ENCODE measurements around the gene KRTAP16-1. TPM values are rescaled to one million over a fixed set of nuclear protein-coding genes. Genes with fewer than 3 reads are reported as not detected.

The KRTAP16-1 gene
- total and polyA plus RNA-seq, 9 donors: not detected

DNA sequence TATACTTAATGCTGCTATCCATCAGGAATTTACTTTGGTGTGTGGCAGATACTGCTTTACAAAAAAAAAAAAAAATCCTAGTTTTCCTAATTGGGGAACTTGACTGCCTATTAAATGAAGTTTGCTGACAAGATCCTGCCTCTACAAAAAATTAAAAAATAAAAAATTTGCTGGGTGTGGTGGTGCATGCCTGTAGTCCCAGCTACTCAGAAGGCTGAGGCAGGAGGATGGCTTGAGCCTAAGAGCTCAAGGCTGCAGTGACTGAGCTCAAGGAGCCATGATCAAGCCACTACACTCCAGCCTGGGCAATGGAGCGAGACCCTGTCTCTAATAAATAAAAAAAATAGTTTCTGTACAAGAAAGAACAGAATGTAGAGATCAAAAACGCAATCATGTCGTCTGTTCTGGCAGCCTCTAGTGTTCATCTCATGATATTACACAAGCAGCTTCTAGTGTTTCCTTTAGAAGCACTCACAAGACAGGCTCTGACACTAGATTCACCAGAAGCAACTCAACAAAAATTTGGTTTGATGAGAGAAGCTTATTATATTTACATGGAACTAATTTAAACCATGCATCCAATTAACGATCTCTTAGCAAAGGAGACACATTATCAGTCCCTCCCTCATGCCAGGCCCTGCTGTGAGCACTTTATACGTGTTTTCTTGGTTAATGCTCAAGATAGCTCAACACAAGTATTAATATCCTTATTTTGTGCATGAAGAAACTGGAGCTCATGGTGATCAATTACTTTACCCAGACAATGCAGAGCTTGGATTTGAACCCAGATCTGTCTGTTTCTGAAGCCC is 13.2 kb upstream of the KRTAP16-1 start:
- no peaks in the 10 kb centered on the region for H3K4me1 ChIP-seq (ENCODE audit: control insufficient read depth, insufficient read depth, low read length)
- no peaks in the 10 kb centered on the region for H3K27me3 ChIP-seq (ENCODE audit: control insufficient read depth, insufficient read depth, low read length)
- no peak overlapping the region for H3K27ac ChIP-seq (ENCODE audit: low read length)
- no peak overlapping the region for H3K4me3 ChIP-seq (ENCODE audit: low read length)
- H3K9me3 ChIP-seq (replicated peaks; ENCODE audit: control insufficient read depth, low read depth, low read length): peaks cover 2% of the 10 kb centered on the region
- peak; percentile 51 for DNase-seq
- no CpG with 5 or more reads among the region's 5 CpGs for WGBS (ENCODE audit: insufficient coverage)
- H3K36me3 ChIP-seq (ENCODE audit: control insufficient read depth, insufficient read depth, low read length): no peaks in the 10 kb centered on the region

DNA sequence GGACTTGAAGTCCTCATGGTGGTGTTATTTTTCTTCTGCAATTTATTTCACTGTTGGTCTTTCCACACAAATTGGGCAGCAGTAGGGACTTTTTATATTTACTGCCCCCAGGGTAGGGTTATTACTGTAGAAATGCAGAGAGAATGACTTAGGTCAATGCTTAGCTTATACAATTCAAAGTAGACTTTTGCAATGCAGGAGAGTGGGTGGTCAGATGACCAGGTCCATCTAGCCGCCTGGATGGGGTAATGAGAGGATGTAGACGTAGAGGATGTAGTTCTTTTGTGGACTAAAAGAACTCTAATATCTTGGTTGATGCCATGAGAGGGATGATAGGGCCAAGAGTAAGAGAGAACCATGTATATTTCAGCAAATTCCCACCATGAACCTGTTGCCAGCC is 9.1 kb upstream of the KRTAP16-1 start:
- H3K4me3 ChIP-seq (ENCODE audit: low read length): no peak overlapping the region
- H3K9me3 ChIP-seq (replicated peaks; ENCODE audit: control insufficient read depth, low read depth, low read length): peaks cover 2% of the 10 kb centered on the region
- no peaks in the 10 kb centered on the region for H3K36me3 ChIP-seq (ENCODE audit: control insufficient read depth, insufficient read depth, low read length)
- peaks cover 13% of the 10 kb centered on the region for H3K27me3 ChIP-seq (ENCODE audit: control insufficient read depth, insufficient read depth, low read length)
- H3K27ac ChIP-seq (ENCODE audit: low read length): no peak overlapping the region
- no peak for DNase-seq
- no CpG with 5 or more reads among the region's 2 CpGs for WGBS (ENCODE audit: insufficient coverage)
- H3K4me1 ChIP-seq (ENCODE audit: control insufficient read depth, insufficient read depth, low read length): no peaks in the 10 kb centered on the region

DNA sequence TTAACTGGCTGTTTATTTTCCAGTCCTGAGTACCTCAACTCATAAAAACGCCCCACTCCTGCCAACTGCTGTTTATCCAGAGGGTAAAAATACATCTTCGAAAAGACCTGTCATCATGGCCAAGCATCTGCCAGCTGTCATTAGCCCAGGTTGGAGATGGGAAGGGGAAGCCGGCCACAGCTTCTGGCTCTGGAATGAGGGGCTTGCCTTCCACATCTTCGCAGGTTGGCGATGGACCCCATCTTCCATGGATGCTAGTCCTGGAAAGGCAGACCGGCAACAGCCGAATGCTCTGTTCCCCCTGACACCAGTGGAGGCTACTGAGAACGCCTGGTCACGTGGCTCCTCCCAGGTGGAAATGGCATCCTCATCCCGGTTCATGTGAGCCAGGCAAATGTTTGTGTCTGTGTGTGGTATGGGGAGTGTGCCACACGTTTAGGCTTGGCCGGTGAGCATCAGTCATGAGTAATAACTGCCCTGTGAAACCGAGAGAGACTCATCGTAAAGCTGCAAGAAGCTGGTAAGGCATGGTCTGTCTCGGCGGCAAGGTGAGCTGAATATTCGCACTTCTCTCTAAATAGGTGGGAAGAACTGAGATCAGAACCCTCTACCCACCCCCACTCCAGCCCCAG is 6.8 kb upstream of the KRTAP16-1 start:
- 85% methylated on average over 10 of the region's 17 CpGs for WGBS (ENCODE audit: insufficient coverage)
- peaks cover 13% of the 10 kb centered on the region for H3K27me3 ChIP-seq (ENCODE audit: control insufficient read depth, insufficient read depth, low read length)
- H3K4me1 ChIP-seq (ENCODE audit: control insufficient read depth, insufficient read depth, low read length): no peaks in the 10 kb centered on the region
- H3K36me3 ChIP-seq (ENCODE audit: control insufficient read depth, insufficient read depth, low read length): no peaks in the 10 kb centered on the region
- DNase-seq: no peak
- no peak overlapping the region for H3K4me3 ChIP-seq (ENCODE audit: low read length)
- H3K9me3 ChIP-seq (replicated peaks; ENCODE audit: control insufficient read depth, low read depth, low read length): peaks cover 2% of the 10 kb centered on the region
- no peak overlapping the region for H3K27ac ChIP-seq (ENCODE audit: low read length)

DNA sequence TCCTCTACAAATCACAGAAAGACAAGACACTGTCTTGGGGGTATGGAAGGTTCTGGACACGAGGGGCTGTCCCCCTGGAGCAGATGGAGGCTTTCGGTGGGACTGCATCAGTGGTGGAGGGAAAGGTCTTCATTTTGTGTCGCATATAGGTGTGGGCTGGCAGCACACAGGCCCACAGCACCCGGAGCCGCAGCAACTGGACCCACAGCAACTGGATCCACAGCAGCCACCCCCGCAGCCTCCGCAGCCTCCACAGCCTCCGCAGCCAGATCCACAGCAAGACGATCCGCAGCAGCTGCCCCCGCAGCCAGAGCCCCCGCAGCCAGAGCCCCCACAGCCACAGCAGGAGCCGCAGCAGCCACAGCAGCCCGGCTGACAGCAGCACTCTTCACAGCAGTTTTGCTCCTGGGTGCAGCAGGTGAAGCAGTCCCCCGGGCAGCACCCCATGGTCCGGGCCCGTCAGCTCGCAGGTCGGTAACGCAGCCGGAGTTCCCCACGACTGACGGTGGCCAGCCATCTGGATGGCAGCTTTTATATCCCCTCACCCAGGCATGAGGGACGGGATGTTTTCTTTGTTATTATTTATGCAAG is 6.2 kb upstream of the KRTAP16-1 start, which contains the start of gene KRTAP17-1:
Gene KRTAP17-1, minus strand, starts transcription at position 507 of the 591 bp plus-strand sequence. Its CDS starts 60 bp downstream, at position 447.
- peaks cover 13% of the 10 kb centered on the region for H3K27me3 ChIP-seq (ENCODE audit: control insufficient read depth, insufficient read depth, low read length)
- H3K4me1 ChIP-seq (ENCODE audit: control insufficient read depth, insufficient read depth, low read length): no peaks in the 10 kb centered on the region
- H3K27ac ChIP-seq (ENCODE audit: low read length): no peak within 1 kb of the TSS
- no peak within 1 kb of the TSS for H3K4me3 ChIP-seq (ENCODE audit: low read length)
- 85% methylated on average over 12 of the region's 24 CpGs for WGBS (ENCODE audit: insufficient coverage)
- DNase-seq: no peak
- H3K36me3 ChIP-seq (ENCODE audit: control insufficient read depth, insufficient read depth, low read length): no peaks in the 10 kb centered on the region
- H3K9me3 ChIP-seq (replicated peaks; ENCODE audit: control insufficient read depth, low read depth, low read length): peaks cover 2% of the 10 kb centered on the region

DNA sequence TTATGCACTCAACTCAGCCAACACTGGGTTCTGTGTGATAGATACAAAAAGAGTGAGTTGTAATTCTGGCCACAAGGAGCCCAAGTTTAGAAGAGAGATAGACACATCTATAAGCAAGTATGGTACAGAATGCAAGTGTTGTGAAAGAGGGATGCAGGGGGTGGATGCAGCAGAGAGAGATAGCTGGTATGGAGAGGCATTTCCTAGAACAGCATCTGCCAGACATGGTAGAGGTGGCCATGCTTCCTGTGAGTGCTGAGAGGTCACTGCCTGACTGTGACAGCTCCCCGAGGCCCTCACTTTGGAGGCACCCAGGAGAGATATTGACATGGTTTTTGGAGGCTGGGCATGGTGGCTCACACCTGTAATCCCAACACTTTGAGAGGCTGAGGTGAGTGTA is 2.0 kb upstream of the KRTAP16-1 start:
- H3K4me1 ChIP-seq (ENCODE audit: control insufficient read depth, insufficient read depth, low read length): peaks cover 21% of the 10 kb centered on the region

DNA sequence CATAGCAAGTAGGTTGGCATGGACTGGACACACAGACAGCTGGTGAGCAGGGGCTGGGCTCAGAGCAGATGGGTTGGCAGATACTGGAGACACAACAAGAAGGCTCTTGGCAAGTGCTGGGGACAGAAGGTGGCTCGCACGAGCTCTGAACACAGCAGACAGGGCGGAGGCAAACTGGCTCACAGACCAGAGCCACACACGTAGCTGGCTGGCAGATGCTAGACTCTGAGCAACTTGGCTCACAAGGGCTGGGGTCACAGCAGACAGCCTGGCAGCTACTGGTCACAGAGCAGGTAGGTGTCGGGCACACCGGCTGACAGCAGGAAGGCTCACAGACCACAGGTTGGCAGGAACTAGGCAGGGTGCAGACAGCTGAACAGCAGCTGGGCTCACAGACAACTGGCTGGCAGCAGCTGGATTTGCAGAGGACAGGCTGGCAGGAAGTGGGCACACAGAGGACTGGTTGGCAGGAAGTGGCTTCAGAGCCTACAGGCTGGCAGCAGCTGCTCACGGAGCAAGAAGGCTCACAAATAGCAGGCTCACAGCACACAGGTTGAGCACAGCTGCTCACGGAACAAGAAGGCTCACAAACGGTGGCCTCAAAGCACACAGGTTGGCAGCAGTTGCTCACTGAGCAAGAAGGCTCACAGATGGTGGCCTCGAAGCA is 725 bp downstream of the KRTAP16-1 start:
- Histone ChIP-seq H3K27ac (ENCODE audit: low read length) (peak overlapping the region; percentile 49), H3K4me3 (ENCODE audit: low read length) (no peak overlapping the region)
- peak; percentile 83 for DNase-seq

More for the DNA sequence above, 2.0 kb upstream of the KRTAP16-1 start:
- Histone ChIP-seq H3K4me3 (ENCODE audit: low read length) (no peak overlapping the region), H3K27me3 (ENCODE audit: control insufficient read depth, insufficient read depth, low read length) (peaks cover 11% of the 10 kb centered on the region), H3K27ac (ENCODE audit: low read length) (no peak overlapping the region), H3K9me3 (replicated peaks; ENCODE audit: control insufficient read depth, low read depth, low read length) (no peaks in the 10 kb centered on the region), H3K36me3 (ENCODE audit: control insufficient read depth, insufficient read depth, low read length) (no peaks in the 10 kb centered on the region)
- DNase-seq: no peak
- 38% methylated on average over 1 of the region's 1 CpG for WGBS (ENCODE audit: insufficient coverage)

DNA sequence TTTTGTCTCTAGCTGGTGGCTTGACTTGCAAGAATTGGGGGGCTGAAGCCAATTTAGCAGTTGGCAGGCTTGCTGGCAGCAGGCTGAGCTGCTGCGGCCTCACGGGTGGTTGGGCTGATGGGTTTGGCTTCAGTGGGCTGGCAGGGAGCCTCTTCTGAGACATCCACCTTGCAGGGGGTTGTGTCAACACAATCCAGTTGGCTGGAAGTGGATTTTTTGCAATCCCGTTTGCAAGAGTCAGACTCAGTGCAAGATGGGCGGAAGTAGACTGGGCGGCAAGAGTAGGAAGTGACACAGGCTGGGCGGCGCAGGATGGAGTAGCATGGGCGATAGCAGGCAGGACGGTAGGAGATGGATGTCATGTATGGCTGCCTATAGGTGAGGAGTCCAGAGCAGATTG is 1.5 kb downstream of the KRTAP16-1 start:
- no peak for DNase-seq
- no peaks in the 10 kb centered on the region for H3K9me3 ChIP-seq (replicated peaks; ENCODE audit: control insufficient read depth, low read depth, low read length)
- H3K36me3 ChIP-seq (ENCODE audit: control insufficient read depth, insufficient read depth, low read length): no peaks in the 10 kb centered on the region
- WGBS (ENCODE audit: insufficient coverage): 74% methylated on average over 9 of the region's 9 CpGs
- H3K27me3 ChIP-seq (ENCODE audit: control insufficient read depth, insufficient read depth, low read length): peaks cover 2% of the 10 kb centered on the region
- H3K4me1 ChIP-seq (ENCODE audit: control insufficient read depth, insufficient read depth, low read length): peaks cover 21% of the 10 kb centered on the region
- no peak overlapping the region for H3K4me3 ChIP-seq (ENCODE audit: low read length)
- H3K27ac ChIP-seq (ENCODE audit: low read length): peak overlapping the region; percentile 49

More for the DNA sequence above, 725 bp downstream of the KRTAP16-1 start:
- Histone ChIP-seq H3K27me3 (ENCODE audit: control insufficient read depth, insufficient read depth, low read length) (peaks cover 2% of the 10 kb centered on the region), H3K36me3 (ENCODE audit: control insufficient read depth, insufficient read depth, low read length) (no peaks in the 10 kb centered on the region), H3K4me1 (ENCODE audit: control insufficient read depth, insufficient read depth, low read length) (peaks cover 21% of the 10 kb centered on the region), H3K9me3 (replicated peaks; ENCODE audit: control insufficient read depth, low read depth, low read length) (no peaks in the 10 kb centered on the region)
- 58% methylated on average over 10 of the region's 10 CpGs for WGBS (ENCODE audit: insufficient coverage)

DNA sequence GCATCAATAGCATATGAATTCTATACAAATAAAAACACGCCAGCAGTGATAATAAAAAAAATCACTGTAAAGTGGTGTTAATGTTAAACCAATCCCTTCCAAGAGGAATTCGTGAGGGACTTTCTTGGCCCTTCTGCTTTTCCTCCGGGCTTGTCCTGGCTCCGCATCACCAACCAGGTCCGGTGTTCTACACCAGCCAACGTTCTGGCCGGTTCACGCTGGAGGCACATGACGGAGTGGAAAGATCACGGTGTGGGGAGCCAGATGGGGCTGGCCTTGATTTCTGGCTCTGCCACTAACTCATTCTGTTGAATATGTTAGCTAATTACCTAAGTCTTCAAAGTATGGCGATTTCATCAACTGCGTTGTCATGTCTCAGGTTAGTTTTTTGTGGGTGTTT is 5.0 kb downstream of the KRTAP16-1 start:
- no peak overlapping the region for H3K4me3 ChIP-seq (ENCODE audit: low read length)
- H3K27me3 ChIP-seq (ENCODE audit: control insufficient read depth, insufficient read depth, low read length): peaks cover 6% of the 10 kb centered on the region
- H3K27ac ChIP-seq (ENCODE audit: low read length): no peak overlapping the region
- no peak for DNase-seq
- H3K9me3 ChIP-seq (replicated peaks; ENCODE audit: control insufficient read depth, low read depth, low read length): no peaks in the 10 kb centered on the region
- H3K4me1 ChIP-seq (ENCODE audit: control insufficient read depth, insufficient read depth, low read length): peaks cover 20% of the 10 kb centered on the region
- 30% methylated on average over 2 of the region's 12 CpGs for WGBS (ENCODE audit: insufficient coverage)
- H3K36me3 ChIP-seq (ENCODE audit: control insufficient read depth, insufficient read depth, low read length): no peaks in the 10 kb centered on the region

DNA sequence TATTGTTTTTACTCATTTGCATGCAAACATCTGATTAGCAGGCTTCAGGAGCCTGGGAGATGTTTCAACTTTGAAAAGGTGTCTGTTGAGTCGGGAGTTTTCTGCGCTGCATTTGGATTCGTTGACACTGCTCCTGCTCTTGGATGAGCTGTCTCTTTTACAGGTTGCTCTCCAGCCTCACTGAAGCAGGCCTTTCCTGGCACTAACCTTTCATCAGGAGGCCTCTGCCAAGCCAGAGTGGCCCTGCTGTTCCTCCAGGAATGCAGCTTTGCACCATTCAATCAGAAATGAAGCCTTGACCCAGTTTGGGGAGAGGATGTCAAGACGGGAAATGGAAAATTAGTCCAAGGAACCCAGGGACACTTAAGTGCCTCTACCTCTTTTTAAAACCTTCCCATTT is 6.1 kb downstream of the KRTAP16-1 start:
- H3K4me1 ChIP-seq (ENCODE audit: control insufficient read depth, insufficient read depth, low read length): peaks cover 9% of the 10 kb centered on the region
- no peaks in the 10 kb centered on the region for H3K36me3 ChIP-seq (ENCODE audit: control insufficient read depth, insufficient read depth, low read length)
- peaks cover 9% of the 10 kb centered on the region for H3K27me3 ChIP-seq (ENCODE audit: control insufficient read depth, insufficient read depth, low read length)
- H3K4me3 ChIP-seq (ENCODE audit: low read length): no peak overlapping the region
- no peaks in the 10 kb centered on the region for H3K9me3 ChIP-seq (replicated peaks; ENCODE audit: control insufficient read depth, low read depth, low read length)
- DNase-seq: no peak
- H3K27ac ChIP-seq (ENCODE audit: low read length): no peak overlapping the region
- WGBS (ENCODE audit: insufficient coverage): 89% methylated on average over 3 of the region's 4 CpGs

Measured in muscle of leg (tissue), 11 donors.